GM12865 (cell line): ENCODE measurements around the gene IL1RAPL2.

ENCODE experiments used
- DNase-seq: peaks from one replicate; pipeline ENCODE4 v3.0.0; 2010; ENCODE audit warnings: low read depth
- H3K4me3 ChIP-seq: 2 replicates; pipeline ENCODE4 v1.5.1; 2011; ENCODE audit warnings: mild to moderate bottlenecking, low read depth, low read length, control low read depth
- CTCF ChIP-seq: IDR thresholded peaks from 2 replicates; pipeline ENCODE4 v1.5.1; 2011; ENCODE audit warnings: low read length, control low read depth, low read depth, inconsistent platforms; ENCODE audit not compliant: insufficient read depth; ENCODE audit errors: missing control alignments

The IL1RAPL2 gene

DNA sequence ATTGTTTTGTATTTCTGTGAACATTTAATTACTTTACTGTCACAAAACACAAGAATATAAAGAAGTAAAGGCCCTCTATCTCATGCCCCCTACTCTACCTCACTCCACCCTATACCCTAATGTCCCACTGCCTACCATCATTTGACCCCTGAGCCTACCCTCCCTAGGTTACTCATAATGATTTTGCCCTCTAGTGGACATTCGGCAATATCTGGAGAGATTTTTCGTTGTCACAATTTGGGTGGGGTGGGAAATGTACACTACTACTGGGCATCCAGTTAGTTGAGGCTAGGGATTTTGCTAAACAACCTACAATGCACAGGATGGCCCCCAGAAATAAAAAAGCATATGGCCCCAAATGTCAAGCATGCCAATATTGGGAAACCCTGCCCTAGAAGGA is 644.3 kb downstream of the IL1RAPL2 start:
- DNase-seq: no peak
- TF ChIP-seq CTCF: no peak
- H3K4me3 ChIP-seq: no peak overlapping the region

GRCh38 chrX:105211066-105211575 is 645.1 kb downstream of the IL1RAPL2 start:
- DNase-seq: no peak
- TF ChIP-seq CTCF: no peak
- H3K4me3 ChIP-seq: no peak overlapping the region

DNA sequence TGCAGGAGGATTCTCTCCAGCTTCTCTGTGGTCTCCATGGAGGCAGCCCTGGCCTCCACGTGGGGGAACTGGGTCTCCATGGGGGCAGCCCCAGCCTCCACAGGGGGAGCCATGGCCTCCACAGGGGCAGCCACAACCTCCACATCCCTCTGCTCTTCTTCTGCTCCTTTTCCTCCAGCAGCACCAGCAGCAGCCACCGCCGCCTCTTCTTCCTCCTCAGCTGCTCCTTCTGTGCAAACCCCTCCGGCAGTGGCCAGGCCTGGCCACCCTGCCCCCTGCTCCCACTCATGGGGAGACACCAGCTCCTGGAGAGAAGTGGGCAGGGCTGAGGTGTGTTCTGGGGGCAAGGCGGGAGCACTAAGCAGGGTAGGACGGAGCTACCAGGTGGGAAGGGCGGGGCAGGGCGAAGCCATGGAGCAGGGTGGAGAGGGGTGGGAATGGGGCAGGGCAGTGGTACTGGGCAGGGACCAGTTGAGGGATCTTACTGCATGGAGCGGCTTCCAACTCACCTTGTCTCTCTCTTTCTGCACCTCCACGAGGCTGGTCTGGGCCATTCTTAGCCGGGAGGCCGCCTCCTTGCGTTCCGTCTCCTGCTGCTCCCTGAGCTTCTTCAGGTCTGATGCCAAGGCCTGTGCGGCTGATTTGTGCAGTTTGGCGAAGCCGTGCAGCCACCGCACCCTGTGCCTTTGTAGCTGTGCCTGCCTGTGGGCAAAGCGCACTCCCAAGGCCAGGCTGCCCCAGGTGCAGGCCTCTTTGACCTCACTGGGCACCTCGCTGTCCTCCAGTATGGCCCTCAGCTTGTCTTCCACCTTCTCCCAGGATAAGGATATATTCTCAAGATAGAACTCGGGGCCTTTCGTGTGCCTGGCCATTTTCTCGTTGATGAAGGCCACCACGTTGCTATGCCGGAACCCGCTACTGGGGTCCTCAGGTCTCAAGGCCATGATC is 653.7 kb downstream of the IL1RAPL2 start:
- DNase-seq: no peak
- TF ChIP-seq CTCF: no peak
- H3K4me3 ChIP-seq: no peak overlapping the region

- no peak for DNase-seq
- TF ChIP-seq CTCF: no peak
- no peak within 1 kb of the TSS for H3K4me3 ChIP-seq
These were observed 654.6 kb downstream of the IL1RAPL2 start, which contains the start of gene TEX13A for GRCh38 chrX:105220636-105221035. TEX13A (minus strand) TSS chrX:105220694; CDS start chrX:105220397, 297 bp downstream.

DNA sequence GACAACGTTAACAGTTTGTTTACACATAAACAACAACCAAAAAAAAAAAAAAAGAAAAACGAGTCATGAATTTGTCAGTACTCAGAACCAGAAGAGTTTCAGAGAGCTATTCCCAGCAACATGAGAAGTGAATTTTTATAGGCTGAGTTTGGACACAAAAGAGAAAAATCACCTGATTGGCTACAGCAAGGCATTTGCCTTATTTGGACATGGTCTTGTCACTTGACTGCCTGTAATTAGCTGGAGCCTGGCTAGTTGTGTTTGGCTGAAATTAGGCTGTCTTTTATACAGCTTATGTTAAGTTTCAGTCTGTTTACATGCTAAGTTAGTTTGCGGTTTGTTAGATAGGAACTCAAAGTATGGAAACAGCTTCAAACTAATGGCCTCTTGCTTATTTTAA is 655.4 kb downstream of the IL1RAPL2 start:
- no peak overlapping the region for H3K4me3 ChIP-seq
- no peak for TF ChIP-seq CTCF
- DNase-seq: no peak

DNA sequence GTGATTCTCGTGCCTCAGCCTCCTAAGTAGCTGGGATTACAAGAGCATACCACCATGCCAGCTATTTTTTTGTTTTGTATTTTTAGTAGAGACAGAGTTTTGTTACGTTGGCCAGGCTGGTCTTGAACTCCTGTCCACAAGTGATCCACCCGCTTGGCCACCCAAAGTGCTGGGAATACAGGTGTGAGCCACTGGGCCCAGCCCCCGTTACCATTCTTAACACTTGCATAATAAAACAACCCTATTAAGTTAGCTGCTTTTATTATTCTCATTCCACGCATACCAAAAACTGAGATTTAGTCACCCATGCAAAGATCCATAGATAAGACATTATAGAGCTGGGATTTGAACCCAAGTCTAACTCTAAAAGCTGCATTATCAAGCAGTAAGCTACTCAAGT is 660.5 kb downstream of the IL1RAPL2 start:
- no peak for DNase-seq
- no peak overlapping the region for H3K4me3 ChIP-seq
- no peak for TF ChIP-seq CTCF
